NCI-H69 (cell line): ENCODE data around the gene IFI44L.

ENCODE experiments used
- DNase-seq: peaks from one replicate; lab custom pipeline; 2025; lab: John Stamatoyannopoulos, UW

The IFI44L gene

GRCh38 chr1:78688697-78689096 is 68.4 kb downstream of the IFI44L start:
- no peak for DNase-seq

GRCh38 chr1:78690516-78690915 is 70.3 kb downstream of the IFI44L start:
- DNase-seq, result no peak

GRCh38 chr1:78691995-78692747 is 71.9 kb downstream of the IFI44L start:
- DNase-seq, result no peak
